ENCODE data around the gene SERINC5. TPM values are rescaled to one million over a fixed set of nuclear protein-coding genes. Genes with fewer than 3 reads are reported as not detected.
A peak's percentile ranks its signal among the peaks of the same experiment; 100 is the strongest.

The SERINC5 gene
- total RNA-seq, 1 experiment from 2014 or later, result 128 TPM

- no peak for TF ChIP-seq ZSCAN18 (CRISPR knock-in tag; IDR thresholded peaks at IDR 0.05)
- TF ChIP-seq ZNF396 (CRISPR knock-in tag; IDR thresholded peaks at IDR 0.05; ENCODE audit: borderline replicate concordance), result no peak
- no peak for TF ChIP-seq NR2C2 (CRISPR knock-in tag; IDR thresholded peaks at IDR 0.05)
- no peak for TF ChIP-seq E2F5 (CRISPR knock-in tag; IDR thresholded peaks at IDR 0.05)
- TF ChIP-seq JAZF1 (CRISPR knock-in tag; IDR thresholded peaks at IDR 0.05), result no peak
- no peak for TF ChIP-seq RELA (CRISPR knock-in tag; IDR thresholded peaks at IDR 0.05; ENCODE audit: borderline replicate concordance)
- TF ChIP-seq AFF4 (CRISPR knock-in tag; IDR thresholded peaks at IDR 0.05; ENCODE audit: borderline replicate concordance), result no peak
- TF ChIP-seq CBFB (CRISPR knock-in tag; IDR thresholded peaks at IDR 0.05; ENCODE audit: low read depth), result no peak
- no peak for TF ChIP-seq CREB1 (CRISPR knock-in tag; IDR thresholded peaks at IDR 0.05)
- TF ChIP-seq NR3C1 (CRISPR knock-in tag; conservative IDR thresholded peaks at IDR 0.05; ENCODE audit: low read depth), result no peak
Observed at GRCh38 chr5:80268916-80269315, 13.1 kb upstream of the SERINC5 start (continued).

GRCh38 chr5:80266566-80266965, 10.7 kb upstream of the SERINC5 start:
- CTCF ChIA-PET, result interaction anchor here (0.9 to 1.7 kb wide), 9 partner anchors 9 to 183 kb away, joined by 3 to 15 read pairs (median 4); no protein-coding TSS in a partner anchor
- Mint-ChIP-seq H3K36me3 (no peaks in the 10 kb centered on the region), H3K27ac (peak overlapping the region; percentile 80), H3K4me1 (peaks cover 34% of the 10 kb centered on the region), H3K9me3 (no peaks in the 10 kb centered on the region), H3K27me3 (ENCODE audit: low read depth) (no peaks in the 10 kb centered on the region), H3K4me3 (no peak overlapping the region)
- DNase-seq (ENCODE audit: low spot score) (no peak), ATAC-seq (peak; percentile 59)
- POLR2A ChIA-PET, result interaction anchor here (0.7 to 2.1 kb wide), 4 partner anchors 9 to 61 kb away, joined by 3 to 15 read pairs (median 8); partner anchors contain the start of gene SERINC5
- no peak for TF ChIP-seq ZNF512 (CRISPR knock-in tag; IDR thresholded peaks at IDR 0.05; ENCODE audit: borderline replicate concordance)
- no peak for TF ChIP-seq ATF3 (CRISPR knock-in tag; conservative IDR thresholded peaks at IDR 0.05)
- TF ChIP-seq E2F1 (CRISPR knock-in tag; IDR thresholded peaks at IDR 0.05), result no peak
- TF ChIP-seq NFE2L1 (CRISPR knock-in tag; IDR thresholded peaks at IDR 0.05), result no peak
- no peak for TF ChIP-seq FOXP4 (CRISPR knock-in tag; IDR thresholded peaks at IDR 0.05)
- TF ChIP-seq ATF1 (CRISPR knock-in tag; IDR thresholded peaks at IDR 0.05), result no peak
- TF ChIP-seq ZNF416 (CRISPR knock-in tag; IDR thresholded peaks at IDR 0.05), result no peak
- no peak for TF ChIP-seq ARID4B (CRISPR knock-in tag; IDR thresholded peaks at IDR 0.05; ENCODE audit: borderline replicate concordance)
- no peak for TF ChIP-seq IRF1 (CRISPR knock-in tag; IDR thresholded peaks at IDR 0.05)
- no peak for TF ChIP-seq MYBL2 (CRISPR knock-in tag; IDR thresholded peaks at IDR 0.05)

Data from WTC11 (cell line).